Measurements from ENCODE around the gene CCDC136.

Gene CCDC136

GRCh38 chr7:128791121-128791971 lies at the start of gene CCDC136:
CCDC136 (plus strand) TSS chr7:128791968; CDS start chr7:128792412, 444 bp downstream.
- DNase-seq, result peak in 1 of 2 experiments; percentile 46

- no peak for DNase-seq
These were observed 49.6 kb upstream of the CCDC136 start for GRCh38 chr7:128742206-128742605.

DNA sequence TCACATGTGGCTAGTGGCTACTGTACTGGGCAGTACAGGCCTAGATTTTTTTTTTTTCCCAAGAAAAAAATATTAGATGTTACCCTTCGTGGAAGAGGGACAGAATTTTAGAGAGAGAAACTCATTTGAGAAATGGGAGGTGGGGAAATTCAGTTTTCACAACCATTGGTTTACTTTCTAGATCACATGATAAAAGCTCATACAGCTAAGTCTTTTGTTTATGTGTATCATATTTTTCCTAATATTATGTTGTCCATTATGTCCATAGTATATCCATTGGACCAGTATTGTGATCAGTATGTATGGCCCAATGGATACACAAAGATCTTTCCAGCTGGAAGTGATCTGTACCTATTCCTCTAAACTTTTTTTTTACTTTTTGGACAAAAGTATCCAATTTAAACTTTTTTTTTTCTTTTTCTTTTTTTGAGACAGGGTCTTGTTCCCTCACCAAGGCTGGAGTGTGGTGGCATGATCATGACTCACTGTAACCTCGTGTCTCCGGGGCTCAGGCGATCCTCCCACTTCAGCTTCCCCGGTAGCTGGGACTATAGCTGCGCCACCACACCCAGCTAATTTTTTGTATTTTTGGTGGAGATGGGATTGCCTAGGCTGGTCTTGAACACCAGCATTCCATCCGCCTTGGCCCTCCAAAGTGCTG lies 48.5 kb upstream of the CCDC136 start:
- DNase-seq, result no peak

- no peak for DNase-seq
These were observed 47.3 kb upstream of the CCDC136 start for GRCh38 chr7:128744366-128744905.

DNA sequence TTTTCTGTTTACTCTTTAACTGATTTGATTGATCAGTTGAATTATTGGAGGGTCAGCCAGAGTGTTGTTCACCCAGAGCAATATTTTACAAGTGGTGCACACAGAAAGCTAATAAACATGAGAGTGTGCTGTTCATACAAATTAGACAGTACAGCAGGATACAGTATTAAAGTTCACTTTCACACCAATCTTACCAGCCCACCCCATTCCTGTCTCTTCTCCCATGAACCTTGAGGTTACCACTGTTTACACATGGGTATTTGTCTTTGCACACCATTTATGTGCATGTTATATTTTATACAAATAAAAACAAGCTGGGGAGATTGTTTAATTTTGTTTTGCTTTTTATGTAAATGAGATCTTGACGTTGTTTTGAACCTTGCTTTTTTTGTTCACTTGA lies 46.1 kb upstream of the CCDC136 start:
- DNase-seq, result no peak

- DNase-seq, result no peak
These were observed 44.3 kb upstream of the CCDC136 start for GRCh38 chr7:128747327-128748079.

- no peak for DNase-seq
These were observed 39.5 kb upstream of the CCDC136 start for GRCh38 chr7:128752251-128752650.

DNA sequence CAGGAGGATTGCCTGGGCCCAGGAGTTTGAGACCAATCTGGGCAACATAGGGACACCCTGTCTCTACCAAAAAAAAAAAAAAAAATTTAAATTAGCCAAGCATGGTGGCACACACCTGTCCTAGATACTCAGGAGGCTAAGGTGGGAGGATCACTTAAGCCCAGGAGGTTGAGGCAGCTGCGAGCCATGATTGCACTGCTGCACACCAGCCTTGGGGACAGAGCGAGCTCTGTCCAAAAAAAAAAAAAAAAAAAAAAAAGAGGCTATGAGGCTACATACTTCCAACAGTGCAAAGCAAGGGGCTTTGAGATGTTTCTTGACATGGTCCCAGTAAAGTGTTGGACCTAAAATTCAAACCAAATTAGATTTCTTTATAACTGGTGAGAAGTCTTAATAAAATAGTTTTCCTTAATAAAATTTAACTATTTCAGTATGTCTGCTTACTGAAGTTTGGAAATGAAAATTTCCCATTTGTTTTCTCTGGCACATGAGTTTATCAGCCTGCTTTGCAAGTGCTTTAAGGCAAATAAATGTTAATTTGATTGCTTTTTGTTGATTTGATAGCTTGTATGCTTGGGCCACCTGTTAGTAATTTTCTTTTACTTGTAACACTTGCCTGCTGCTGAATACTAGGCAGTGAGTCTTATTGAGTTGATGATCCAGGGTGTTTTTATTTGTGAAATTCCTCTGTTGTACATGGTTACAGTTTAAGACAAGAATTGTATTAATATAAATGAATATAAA lies 36.5 kb upstream of the CCDC136 start:
- no peak for DNase-seq

GRCh38 chr7:128755819-128756476 lies 35.8 kb upstream of the CCDC136 start:
- no peak for DNase-seq

DNA sequence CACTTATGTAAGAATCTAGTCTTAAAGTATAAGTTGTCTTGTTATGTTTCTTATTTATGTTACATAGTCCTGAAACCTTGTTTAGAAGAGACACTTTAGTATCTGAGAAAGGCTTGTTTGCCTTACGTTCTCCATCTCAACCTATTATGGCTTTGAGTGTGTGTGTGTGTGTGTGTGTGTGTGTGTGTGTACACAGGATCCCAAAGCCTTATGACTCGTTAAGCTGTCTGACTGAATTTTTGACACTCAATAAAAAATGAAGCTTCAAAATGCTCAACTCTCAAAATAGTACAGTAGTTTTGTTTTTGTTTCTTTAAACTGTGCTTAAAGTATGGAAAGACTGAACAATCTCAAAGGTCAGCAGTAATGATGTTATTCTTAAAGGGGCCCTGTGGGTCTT lies 34.6 kb upstream of the CCDC136 start:
- DNase-seq, result no peak

- no peak for DNase-seq
These were observed 33.2 kb upstream of the CCDC136 start for GRCh38 chr7:128758553-128758952.

DNA sequence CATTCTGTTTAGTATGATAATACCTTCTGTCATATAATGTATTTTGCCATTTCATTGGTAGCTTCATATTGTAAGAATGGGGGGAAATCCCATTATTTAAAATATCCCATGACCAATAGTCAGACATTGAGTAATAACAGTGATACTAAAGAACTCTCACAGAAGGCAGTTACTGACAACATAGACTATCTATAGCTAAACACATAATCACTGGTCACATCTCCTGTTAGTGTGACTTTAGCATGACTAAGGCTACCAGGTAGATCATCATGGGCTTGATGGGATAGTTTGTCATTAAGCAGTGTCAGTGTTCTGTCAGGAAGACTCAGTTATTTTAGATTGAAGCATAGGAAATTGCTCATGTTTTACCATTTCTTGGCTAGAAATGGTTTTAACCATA lies 32.5 kb upstream of the CCDC136 start:
- DNase-seq, result no peak

DNA sequence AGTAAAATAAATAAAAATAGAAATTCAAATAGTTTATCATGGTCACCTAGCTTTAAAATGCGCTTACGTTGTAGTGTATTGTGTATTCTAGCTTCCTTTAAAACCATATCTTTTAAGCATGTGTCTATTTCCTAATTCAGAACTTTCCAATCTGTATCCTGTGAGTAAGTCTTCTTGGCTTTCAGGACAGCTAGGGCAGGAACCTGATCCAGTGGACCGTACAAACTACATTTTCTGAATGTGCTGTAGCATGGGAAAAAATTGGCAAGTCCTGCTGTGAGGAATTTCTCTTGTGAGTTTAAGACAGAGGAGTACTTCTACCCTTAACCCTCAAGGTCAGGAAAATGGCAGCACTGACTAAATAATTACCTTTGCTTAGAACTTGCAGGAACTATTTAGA lies 28.2 kb upstream of the CCDC136 start:
- DNase-seq, result no peak

DNA sequence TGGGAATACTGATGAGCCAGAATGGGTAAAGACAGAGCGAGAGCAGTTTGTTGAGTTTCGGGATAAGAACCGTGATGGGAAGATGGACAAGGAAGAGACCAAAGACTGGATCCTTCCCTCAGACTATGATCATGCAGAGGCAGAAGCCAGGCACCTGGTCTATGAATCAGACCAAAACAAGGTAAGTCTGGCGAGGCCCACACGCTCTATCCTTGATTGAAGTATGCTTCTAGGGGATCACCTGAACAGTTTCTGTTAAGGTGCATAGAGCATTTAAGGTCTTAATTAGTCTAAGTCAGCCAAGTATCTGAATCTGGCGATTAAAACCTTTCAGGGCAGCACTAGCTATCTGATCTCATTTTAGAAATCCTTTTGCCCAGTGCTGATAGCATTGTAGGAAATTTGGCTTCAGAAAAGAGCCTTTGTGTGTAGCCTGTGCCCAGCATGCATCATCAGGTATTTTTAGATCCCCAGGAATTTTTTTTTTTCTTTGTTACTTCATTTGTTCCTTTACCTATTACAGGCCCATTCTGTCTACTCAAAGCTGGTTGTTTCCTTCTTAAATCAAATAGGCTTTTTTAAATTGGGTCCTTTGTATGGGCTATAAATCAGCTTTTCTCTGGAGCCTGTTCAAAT lies 24.2 kb upstream of the CCDC136 start:
- no peak for DNase-seq

DNA sequence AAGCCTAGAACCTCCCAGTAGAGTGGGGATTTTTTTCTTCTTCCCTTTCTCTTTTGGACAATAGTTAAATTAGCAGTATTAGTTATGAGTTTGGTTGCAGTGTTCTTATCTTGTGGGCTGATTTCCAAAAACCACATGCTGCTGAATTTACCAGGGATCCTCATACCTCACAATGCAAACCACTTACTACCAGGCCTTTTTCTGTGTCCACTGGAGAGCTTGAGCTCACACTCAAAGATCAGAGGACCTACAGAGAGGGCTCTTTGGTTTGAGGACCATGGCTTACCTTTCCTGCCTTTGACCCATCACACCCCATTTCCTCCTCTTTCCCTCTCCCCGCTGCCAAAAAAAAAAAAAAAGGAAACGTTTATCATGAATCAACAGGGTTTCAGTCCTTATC lies 21.5 kb upstream of the CCDC136 start:
- DNase-seq, result no peak

DNA sequence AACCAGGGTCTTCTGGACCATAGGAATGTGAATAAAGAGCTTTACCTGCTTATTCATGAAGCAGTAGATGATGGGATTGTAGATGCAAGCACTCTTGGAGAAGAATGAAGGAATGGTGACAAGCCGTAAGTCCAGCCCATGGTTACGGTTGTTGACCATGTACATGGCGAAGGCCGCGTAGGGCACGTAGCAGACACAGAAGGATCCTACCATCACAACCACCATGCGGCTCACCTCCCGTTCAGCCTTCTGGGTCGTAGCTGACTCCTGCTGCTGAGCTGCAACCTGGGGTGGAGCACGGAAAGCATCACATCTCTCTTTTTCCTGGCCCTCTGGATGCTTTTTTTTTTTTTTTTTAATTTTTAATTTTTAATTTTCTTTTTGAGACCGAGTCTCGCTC lies 18.2 kb upstream of the CCDC136 start:
- no peak for DNase-seq

- no peak for DNase-seq
These were observed 17.6 kb upstream of the CCDC136 start for GRCh38 chr7:128774029-128774689.

DNA sequence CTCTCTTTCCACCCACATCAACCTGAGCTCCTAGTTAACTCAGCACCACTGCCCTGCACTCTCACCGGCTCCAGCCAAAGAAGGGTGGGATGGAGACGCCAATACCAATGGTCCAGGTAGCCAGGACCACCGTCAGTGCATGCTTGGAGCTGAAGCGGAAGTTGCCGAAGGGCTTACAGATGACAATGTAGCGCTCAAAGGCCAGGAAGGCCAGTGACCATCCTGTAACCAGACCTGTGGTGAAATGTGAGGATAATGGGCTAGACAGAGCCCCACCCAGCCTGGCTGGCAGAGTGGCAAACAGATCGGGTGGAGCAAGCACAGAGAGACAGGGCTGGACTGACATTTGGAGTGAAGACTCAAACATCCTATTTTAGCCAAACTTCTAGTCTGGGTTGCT lies 16.8 kb upstream of the CCDC136 start:
- no peak for DNase-seq

GRCh38 chr7:128775744-128776474 lies 15.9 kb upstream of the CCDC136 start, which contains the start of gene OPN1SW:
OPN1SW (minus strand) TSS chr7:128775794; CDS start chr7:128775781, 13 bp downstream.
- DNase-seq, result no peak

Measured in NCI-H187 (cell line).